ENCODE measurements around the gene NOL12.

DNA sequence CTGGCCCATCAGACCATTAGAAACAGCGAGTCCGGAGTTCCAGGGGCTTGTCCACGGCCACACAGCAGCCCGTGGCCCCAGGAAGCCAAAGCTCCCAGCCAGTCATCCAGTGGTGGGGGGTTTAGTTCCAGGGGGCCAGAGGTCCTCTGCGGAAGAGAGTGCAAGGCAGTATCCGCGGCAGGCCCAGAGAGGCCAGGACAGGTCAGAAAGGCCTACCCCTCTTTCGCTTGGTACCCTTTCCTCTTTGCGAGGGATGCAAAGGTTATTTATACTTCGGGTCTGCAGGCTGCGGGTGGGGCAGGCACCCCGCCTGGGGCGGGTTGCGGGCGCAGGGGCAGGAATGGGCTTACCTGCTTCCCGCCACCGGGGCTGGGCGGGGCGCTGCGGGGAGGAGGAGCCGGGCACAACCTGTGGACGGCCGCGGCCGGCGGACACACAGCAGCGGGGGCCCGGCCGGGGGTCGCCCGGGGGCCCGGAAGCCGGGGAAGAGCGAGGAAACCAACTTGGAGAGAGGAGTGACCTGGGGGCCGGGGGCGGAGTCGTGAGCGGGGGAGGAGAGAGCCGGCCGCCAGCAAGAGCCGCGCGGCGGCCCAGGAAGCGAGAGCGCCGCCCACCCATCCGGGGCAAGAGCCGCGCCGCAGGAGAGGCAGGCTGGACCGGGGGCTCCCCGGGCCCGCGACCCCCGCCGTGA is 46.9 kb upstream of the NOL12 start, which contains the start of gene SH3BP1:
- no peak for TF ChIP-seq POLR2AphosphoS5 (IDR thresholded peaks at IDR 0.05)
- TF ChIP-seq, protein P1, sequence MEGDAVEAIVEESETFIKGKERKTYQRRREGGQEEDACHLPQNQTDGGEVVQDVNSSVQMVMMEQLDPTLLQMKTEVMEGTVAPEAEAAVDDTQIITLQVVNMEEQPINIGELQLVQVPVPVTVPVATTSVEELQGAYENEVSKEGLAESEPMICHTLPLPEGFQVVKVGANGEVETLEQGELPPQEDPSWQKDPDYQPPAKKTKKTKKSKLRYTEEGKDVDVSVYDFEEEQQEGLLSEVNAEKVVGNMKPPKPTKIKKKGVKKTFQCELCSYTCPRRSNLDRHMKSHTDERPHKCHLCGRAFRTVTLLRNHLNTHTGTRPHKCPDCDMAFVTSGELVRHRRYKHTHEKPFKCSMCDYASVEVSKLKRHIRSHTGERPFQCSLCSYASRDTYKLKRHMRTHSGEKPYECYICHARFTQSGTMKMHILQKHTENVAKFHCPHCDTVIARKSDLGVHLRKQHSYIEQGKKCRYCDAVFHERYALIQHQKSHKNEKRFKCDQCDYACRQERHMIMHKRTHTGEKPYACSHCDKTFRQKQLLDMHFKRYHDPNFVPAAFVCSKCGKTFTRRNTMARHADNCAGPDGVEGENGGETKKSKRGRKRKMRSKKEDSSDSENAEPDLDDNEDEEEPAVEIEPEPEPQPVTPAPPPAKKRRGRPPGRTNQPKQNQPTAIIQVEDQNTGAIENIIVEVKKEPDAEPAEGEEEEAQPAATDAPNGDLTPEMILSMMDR (IDR thresholded peaks at IDR 0.05), result peak in 1 of 4 experiments; percentile 20
- peak; percentile 60 for TF ChIP-seq POLR2A (IDR thresholded peaks at IDR 0.05)
